Kidney (tissue), 14 donors: ENCODE results near the gene NFATC2. TPM values are rescaled to one million over a fixed set of nuclear protein-coding genes. Genes with fewer than 3 reads are reported as not detected.

Source experiments
- DNase-seq, 5 donors: peaks; one replicate each; pipeline ENCODE4 v3.0.0-alpha.2; 2013 to 2020
- FAIRE-seq: peaks from 2 replicates; lab custom pipeline; 2012; peaks lifted over from hg19 to GRCh38; lab: Jason Lieb, UNC
- H3K27ac ChIP-seq, 2 donors: one replicate each; pipeline ENCODE4 v1.7.0; 2013; ENCODE audit warnings: low read depth in 2 of 2, low read length in 2 of 2, inconsistent platforms in 1 of 2
- H3K27me3 ChIP-seq: one replicate; pipeline ENCODE4 v1.7.1; 2013; ENCODE audit warnings: low read length, inconsistent platforms; ENCODE audit not compliant: control insufficient read depth, insufficient read depth
- H3K36me3 ChIP-seq, 3 donors: one replicate each; pipeline versions ENCODE4 v1.7.0 to v1.7.1; 2013; ENCODE audit warnings: low read length in 3 of 3, control low read depth in 1 of 3, inconsistent platforms in 1 of 3; ENCODE audit not compliant: insufficient read depth in 3 of 3, control insufficient read depth in 2 of 3
- H3K4me1 ChIP-seq, 3 donors: one replicate each; pipeline versions ENCODE4 v1.7.0 to v1.7.1; 2013; ENCODE audit warnings: low read length in 3 of 3, inconsistent platforms in 1 of 3, low read depth in 1 of 3; ENCODE audit not compliant: control insufficient read depth in 2 of 3, insufficient read depth in 2 of 3
- H3K4me3 ChIP-seq, 3 donors: one replicate each; pipeline versions ENCODE4 v1.7.0 to v1.8.1; 2013; ENCODE audit warnings: low read length in 3 of 3, control low read depth in 1 of 3, inconsistent platforms in 1 of 3
- H3K9ac ChIP-seq, 3 donors: one replicate each; pipeline versions ENCODE4 v1.7.0 to v1.7.1; 2013; ENCODE audit warnings: low read length in 3 of 3, control low read depth in 1 of 3, inconsistent platforms in 1 of 3
- H3K9me3 ChIP-seq, 3 donors: one replicate each; pipeline versions ENCODE4 v1.7.0 to v1.7.1; 2013; ENCODE audit warnings: low read length in 3 of 3, control low read depth in 1 of 3, inconsistent platforms in 1 of 3; ENCODE audit not compliant: control insufficient read depth in 2 of 3, insufficient read depth in 1 of 3
- intact Hi-C: fragments of 100-400 bp; cut with DNase I; formaldehyde crosslinking; loops from one replicate; pipeline ENCODE4 v1.11.1; 2022
- polyA plus RNA-seq: library from polyadenylated mRNA; stranded (reverse); fragments of 350-450 nt; fragmentation: Illumina TruSeq; extraction: RNeasy Lipid Tissue Mini Kit (QIAGEN cat#74804); gene quantifications from one replicate; pipeline ENCODE4 v1.2.3, GENCODE V29; 2014; ENCODE audit warnings: low read depth, low replicate concordance; ENCODE audit not compliant: insufficient read depth
- total RNA-seq: library from RNA; stranded (reverse); fragmentation: NEBNext Ultra II Directional; extraction: Animal tissue kit (Norgen Biotek cat#: 25700); gene quantifications from one replicate; pipeline ENCODE4 v1.2.1, GENCODE V29; 2021
- TF ChIP-seq, protein P1 (sequence below): IDR thresholded peaks from 3 replicates; pipeline ENCODE4 v1.5.1; 2012; ENCODE audit warnings: mild to moderate bottlenecking, moderate library complexity, borderline replicate concordance; ENCODE audit not compliant: insufficient read depth; ENCODE audit errors: extremely low read depth
- donor health status: control.
- donor health status: control.
- donor health status: control.
- donor health status: control.
- donor health status: control.
- donor health status: DM: yes; HTN: yes; CAD: no.
- donor health status: Normal renal cell carcinoma (clear cell type).

The NFATC2 gene
- total and polyA plus RNA-seq, 2 donors from 2014 or later, result 0.73 to 10.5 TPM

DNA sequence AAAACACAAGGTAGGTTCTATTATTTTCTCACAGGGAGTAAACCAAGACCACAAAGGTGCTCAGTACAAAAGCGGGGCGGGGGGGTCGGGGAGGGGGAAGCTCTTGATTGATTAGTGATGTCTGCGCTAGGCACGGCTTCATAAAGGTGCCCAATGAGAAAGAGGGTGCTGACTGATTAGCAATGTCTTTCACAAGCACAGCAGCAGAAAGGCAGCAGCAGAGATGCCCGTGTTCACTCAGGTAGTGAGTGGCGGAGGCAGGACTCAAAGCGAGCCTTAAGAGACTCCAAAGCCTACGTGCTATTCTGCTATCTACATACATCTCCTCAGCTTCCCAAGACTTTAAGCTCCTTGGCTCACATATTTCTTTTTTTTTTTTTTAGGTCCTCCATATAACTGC, 20.3 kb downstream of the NFATC2 start:
- no peaks in the 10 kb centered on the region for H3K36me3 ChIP-seq
- intact Hi-C loops, result no loop called here
- H3K27ac ChIP-seq, result no peak overlapping the region
- TF ChIP-seq, protein P1, sequence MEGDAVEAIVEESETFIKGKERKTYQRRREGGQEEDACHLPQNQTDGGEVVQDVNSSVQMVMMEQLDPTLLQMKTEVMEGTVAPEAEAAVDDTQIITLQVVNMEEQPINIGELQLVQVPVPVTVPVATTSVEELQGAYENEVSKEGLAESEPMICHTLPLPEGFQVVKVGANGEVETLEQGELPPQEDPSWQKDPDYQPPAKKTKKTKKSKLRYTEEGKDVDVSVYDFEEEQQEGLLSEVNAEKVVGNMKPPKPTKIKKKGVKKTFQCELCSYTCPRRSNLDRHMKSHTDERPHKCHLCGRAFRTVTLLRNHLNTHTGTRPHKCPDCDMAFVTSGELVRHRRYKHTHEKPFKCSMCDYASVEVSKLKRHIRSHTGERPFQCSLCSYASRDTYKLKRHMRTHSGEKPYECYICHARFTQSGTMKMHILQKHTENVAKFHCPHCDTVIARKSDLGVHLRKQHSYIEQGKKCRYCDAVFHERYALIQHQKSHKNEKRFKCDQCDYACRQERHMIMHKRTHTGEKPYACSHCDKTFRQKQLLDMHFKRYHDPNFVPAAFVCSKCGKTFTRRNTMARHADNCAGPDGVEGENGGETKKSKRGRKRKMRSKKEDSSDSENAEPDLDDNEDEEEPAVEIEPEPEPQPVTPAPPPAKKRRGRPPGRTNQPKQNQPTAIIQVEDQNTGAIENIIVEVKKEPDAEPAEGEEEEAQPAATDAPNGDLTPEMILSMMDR, result no peak
- no peaks in the 10 kb centered on the region for H3K27me3 ChIP-seq
- DNase-seq (no peak), FAIRE-seq (no peak)
- H3K9ac ChIP-seq, result no peak overlapping the region
- no peak overlapping the region for H3K4me3 ChIP-seq
- no peaks in the 10 kb centered on the region for H3K9me3 ChIP-seq
- no peaks in the 10 kb centered on the region for H3K4me1 ChIP-seq

DNA sequence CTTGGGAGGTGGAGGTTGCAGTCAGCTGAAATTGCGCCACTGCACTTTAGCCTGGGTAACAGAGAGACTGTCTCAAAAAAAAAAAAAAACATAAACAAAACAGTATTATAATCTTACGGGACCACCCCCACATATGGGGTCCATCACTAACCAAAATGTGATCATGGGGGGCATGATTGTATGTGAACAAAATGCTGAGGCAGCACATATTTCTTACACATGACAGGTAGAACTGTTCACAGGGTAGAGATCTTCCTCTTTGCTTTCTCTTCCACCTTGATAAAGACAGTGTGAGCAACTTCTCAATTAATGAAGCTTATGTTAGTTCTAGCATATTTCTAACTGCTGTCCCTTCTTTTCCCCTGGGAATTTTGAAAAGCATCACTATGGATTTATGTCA, 24.7 kb downstream of the NFATC2 start:
- intact Hi-C loops, result no loop called here
- TF ChIP-seq, protein P1, result no peak
- Histone ChIP-seq H3K4me3 (no peak overlapping the region), H3K36me3 (no peaks in the 10 kb centered on the region), H3K9ac (no peak overlapping the region), H3K4me1 (no peaks in the 10 kb centered on the region), H3K27ac (no peak overlapping the region), H3K27me3 (no peaks in the 10 kb centered on the region), H3K9me3 (no peaks in the 10 kb centered on the region)
- no peak for DNase-seq
- FAIRE-seq, result no peak

DNA sequence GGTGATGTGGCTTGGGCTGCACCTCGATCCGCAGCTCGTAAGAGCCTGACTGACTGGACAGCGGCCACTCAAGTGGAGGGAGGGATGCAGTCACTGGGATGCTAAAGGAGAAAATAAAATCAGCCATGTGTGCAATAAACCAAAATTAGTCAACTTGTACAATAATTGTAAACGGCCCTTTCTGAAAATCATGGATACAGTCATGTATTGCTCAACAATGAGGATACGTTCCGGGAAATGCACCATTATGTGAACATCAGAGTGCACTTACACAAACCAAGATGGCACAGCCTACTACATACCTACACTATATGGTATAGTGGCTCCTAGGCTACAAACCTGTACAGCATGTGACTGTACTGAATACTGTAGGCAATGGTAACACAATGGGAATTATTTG, 25.7 kb downstream of the NFATC2 start:
- Histone ChIP-seq H3K27ac (no peak overlapping the region), H3K4me1 (no peaks in the 10 kb centered on the region), H3K9me3 (no peaks in the 10 kb centered on the region), H3K9ac (no peak overlapping the region), H3K36me3 (no peaks in the 10 kb centered on the region), H3K27me3 (no peaks in the 10 kb centered on the region), H3K4me3 (no peak overlapping the region)
- DNase-seq (no peak), FAIRE-seq (no peak)
- intact Hi-C loops, result no loop called here
- TF ChIP-seq, protein P1, result no peak

DNA sequence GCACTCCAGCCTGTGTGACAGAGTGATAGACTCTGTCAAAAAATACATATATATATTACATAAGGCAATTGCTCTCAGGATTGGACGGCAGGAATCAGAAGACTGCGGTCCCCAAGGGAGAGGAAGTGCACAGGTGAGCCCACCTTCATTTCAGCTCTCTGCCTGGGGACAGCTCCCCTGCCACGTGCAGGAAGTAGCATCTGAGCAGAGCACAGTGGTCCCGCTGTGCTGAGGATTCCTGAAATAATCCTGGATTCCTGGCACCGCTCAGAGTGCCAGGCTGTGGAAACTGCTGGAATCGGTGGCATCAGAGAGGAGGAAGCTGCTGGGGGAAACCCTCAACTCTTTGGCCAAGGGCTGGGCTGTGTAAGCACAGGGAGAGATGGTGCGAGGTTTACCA, 27.7 kb downstream of the NFATC2 start:
- FAIRE-seq (no peak), DNase-seq (no peak)
- H3K27ac ChIP-seq, result no peak overlapping the region
- no peaks in the 10 kb centered on the region for H3K9me3 ChIP-seq
- intact Hi-C loops, result no loop called here
- no peak overlapping the region for H3K4me3 ChIP-seq
- no peak overlapping the region for H3K9ac ChIP-seq
- H3K4me1 ChIP-seq, result no peaks in the 10 kb centered on the region
- no peaks in the 10 kb centered on the region for H3K36me3 ChIP-seq
- no peaks in the 10 kb centered on the region for H3K27me3 ChIP-seq
- TF ChIP-seq, protein P1, result no peak
